Activated T-cell treated with anti-CD3 and anti-CD28 coated beads, Interleukin-2, amount 50 U/mL, for 72 hours (primary cell): ENCODE measurements around the gene MGAM2. TPM values are rescaled to one million over a fixed set of nuclear protein-coding genes. Genes with fewer than 3 reads are reported as not detected.
"Not testable (repeated sequence)": the region's sequence is repeated elsewhere in the genome, so short reads cannot be mapped to it uniquely, and the experiment has no call there.

Source experiments
- ATAC-seq, 2 donors: fragments of 150-1000 bp; cut with Tn5 transposase; replicated peaks in 1 of 2; 2 replicates each; pipeline ENCODE4 v1.10.0; 2021; ENCODE audit warnings: moderate library complexity in 2 of 2, mild to moderate bottlenecking in 1 of 2
- DNase-seq, 2 donors: peaks; one replicate each; pipeline ENCODE4 v3.0.0; 2021 to 2022; ENCODE audit warnings: mixed read lengths in 1 of 2
- H3K27ac Mint-ChIP-seq: one replicate; pipeline ENCODE4 v1.8.0; 2022; ENCODE audit warnings: mild to moderate bottlenecking, moderate library complexity, mixed read lengths
- H3K27me3 Mint-ChIP-seq: one replicate; pipeline ENCODE4 v1.8.0; 2022; ENCODE audit warnings: low read depth, mixed read lengths
- H3K36me3 Mint-ChIP-seq, 2 donors: one replicate each; pipeline ENCODE4 v1.8.0; 2022; ENCODE audit warnings: mixed read lengths in 2 of 2, mild to moderate bottlenecking in 1 of 2; ENCODE audit not compliant: insufficient read depth in 2 of 2
- H3K4me1 Mint-ChIP-seq: one replicate; pipeline ENCODE4 v1.8.0; 2022; ENCODE audit warnings: low read depth, mixed read lengths
- H3K4me3 Mint-ChIP-seq, 2 donors: one replicate each; pipeline ENCODE4 v1.8.0; 2022; ENCODE audit warnings: mild to moderate bottlenecking in 2 of 2, mixed read lengths in 2 of 2, moderate library complexity in 2 of 2
- H3K9me3 Mint-ChIP-seq, 2 donors: one replicate each; pipeline ENCODE4 v1.8.0; 2022; ENCODE audit warnings: mixed read lengths in 2 of 2
- total RNA-seq, 2 donors: library from RNA; stranded (reverse); gene quantifications; one replicate each; pipeline ENCODE4 v1.2.3, GENCODE V29; 2022

The MGAM2 gene
- total RNA-seq, 2 donors from 2014 or later = 0.02 to 0.09 TPM

DNA sequence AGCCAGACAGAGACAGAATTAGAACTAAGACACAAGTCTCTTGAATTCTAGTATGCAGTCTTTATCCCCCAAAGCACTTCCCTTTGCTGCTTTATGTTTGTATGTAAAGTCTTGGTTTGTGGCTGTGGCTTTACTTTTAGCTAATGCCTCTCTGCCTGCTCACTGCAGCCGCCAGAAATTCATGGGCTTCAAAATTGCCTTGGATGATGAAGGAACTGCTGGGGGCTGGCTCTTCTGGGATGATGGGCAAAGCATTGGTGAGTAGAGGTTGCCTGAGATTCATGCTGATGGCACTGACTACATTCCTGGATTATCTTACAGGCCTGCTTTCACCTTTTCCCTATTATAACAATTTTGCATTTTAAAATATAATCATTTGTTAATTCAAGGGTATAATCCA is 10.9 kb upstream of the MGAM2 start:
- DNase-seq = no peak
- no peak for ATAC-seq
- Mint-ChIP-seq H3K27me3 (peaks cover 5% of the 10 kb centered on the region), H3K27ac (no peak overlapping the region), H3K4me3 (no peak overlapping the region), H3K36me3 (no peaks in the 10 kb centered on the region), H3K9me3 (no peaks in the 10 kb centered on the region), H3K4me1 (no peaks in the 10 kb centered on the region)

- not testable (repeated sequence) for H3K9me3 Mint-ChIP-seq, H3K27me3 Mint-ChIP-seq, ATAC-seq, H3K36me3 Mint-ChIP-seq, DNase-seq, H3K4me1 Mint-ChIP-seq, H3K27ac Mint-ChIP-seq, H3K4me3 Mint-ChIP-seq
Measured at GRCh38 chr7:142101794-142102193, 9.7 kb upstream of the MGAM2 start.

DNA sequence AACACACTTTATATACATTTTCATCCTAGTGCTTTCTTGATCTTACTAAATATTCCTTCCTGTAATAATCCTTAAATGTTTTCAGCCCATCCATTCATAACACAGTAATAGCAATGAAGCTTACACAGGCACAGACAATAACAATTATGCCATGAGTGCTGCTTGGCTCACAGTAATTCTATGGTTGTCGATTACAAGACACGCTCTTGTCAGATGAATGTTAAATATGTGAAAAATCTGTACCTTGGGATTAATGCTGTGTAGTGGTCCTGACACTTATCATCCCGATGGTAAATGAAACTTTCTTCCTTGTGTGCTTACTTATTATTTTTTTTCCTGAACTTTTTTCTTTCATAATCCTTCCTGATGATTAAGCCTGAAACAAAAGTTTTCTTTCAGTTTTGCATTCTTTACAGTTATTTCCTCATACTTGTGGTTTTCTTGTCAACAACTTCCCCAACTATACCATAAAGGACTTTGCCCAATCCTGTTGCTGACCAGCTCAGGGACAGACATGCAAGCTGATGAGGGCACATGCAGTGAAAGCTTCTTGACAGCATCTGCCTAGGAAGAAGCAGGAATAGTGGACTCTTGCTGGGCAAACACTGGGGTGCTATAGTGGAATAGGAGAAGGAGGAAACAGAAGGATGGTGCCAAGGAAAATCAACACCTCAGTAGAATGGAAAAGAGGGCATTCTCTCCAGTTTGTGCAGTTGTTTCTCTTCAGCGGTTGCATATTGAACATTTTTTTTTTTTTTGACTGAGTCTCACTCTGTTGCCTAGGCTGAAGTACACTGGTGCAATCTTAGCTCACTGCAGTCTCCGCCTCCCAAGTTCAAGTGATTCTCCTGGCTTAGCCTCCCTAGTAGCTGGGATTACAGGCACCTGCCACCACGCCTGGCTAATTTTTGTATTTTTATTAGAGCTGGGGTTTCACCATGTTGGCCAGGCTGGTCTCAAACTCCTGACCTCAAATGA is 6.7 kb upstream of the MGAM2 start:
- Mint-ChIP-seq H3K36me3 (no peaks in the 10 kb centered on the region), H3K4me3 (no peak overlapping the region)

GRCh38 chr7:142108728-142109505 is 2.6 kb upstream of the MGAM2 start:
- no peak for ATAC-seq
- Mint-ChIP-seq H3K27me3 (peaks cover 4% of the 10 kb centered on the region), H3K9me3 (no peaks in the 10 kb centered on the region), H3K4me3 (no peak overlapping the region), H3K4me1 (no peaks in the 10 kb centered on the region), H3K27ac (no peak overlapping the region), H3K36me3 (no peaks in the 10 kb centered on the region)
- no peak for DNase-seq

More for the DNA sequence above, 6.7 kb upstream of the MGAM2 start:
- Mint-ChIP-seq H3K9me3 (no peaks in the 10 kb centered on the region), H3K4me1 (no peaks in the 10 kb centered on the region), H3K27ac (no peak overlapping the region), H3K27me3 (peaks cover 10% of the 10 kb centered on the region)
- DNase-seq (no peak), ATAC-seq (no peak)

GRCh38 chr7:142110098-142110497 is 1.4 kb upstream of the MGAM2 start:
- ATAC-seq = no peak
- no peaks in the 10 kb centered on the region for H3K9me3 Mint-ChIP-seq

DNA sequence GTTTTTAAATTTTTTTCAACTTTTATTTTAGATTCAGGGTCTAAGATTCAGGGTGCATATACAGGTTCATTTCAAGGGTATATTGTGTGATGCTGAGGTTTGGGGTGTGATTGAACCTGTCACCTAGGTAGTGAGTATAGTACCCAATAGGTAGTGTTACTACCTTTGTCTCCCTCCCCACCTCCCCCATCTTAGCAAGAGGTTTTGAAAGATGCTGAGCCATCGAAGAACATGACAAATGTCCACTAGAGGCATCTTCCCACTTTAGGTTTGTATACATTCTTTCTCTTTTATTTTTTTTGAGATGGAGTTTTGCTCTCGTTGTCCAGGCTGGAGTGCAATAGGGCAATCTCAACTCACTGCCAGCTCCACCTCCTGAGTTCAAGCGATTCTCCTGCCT is 880 bp upstream of the MGAM2 start:
- ATAC-seq (no peak), DNase-seq (no peak)
- Mint-ChIP-seq H3K4me3 (no peak overlapping the region), H3K9me3 (no peaks in the 10 kb centered on the region), H3K36me3 (no peaks in the 10 kb centered on the region), H3K27me3 (peaks cover 4% of the 10 kb centered on the region), H3K4me1 (no peaks in the 10 kb centered on the region), H3K27ac (no peak overlapping the region)

More at GRCh38 chr7:142110098-142110497, 1.4 kb upstream of the MGAM2 start:
- no peak overlapping the region for H3K27ac Mint-ChIP-seq
- no peak for DNase-seq
- H3K27me3 Mint-ChIP-seq = peaks cover 4% of the 10 kb centered on the region
- no peaks in the 10 kb centered on the region for H3K36me3 Mint-ChIP-seq
- no peaks in the 10 kb centered on the region for H3K4me1 Mint-ChIP-seq
- H3K4me3 Mint-ChIP-seq = no peak overlapping the region

GRCh38 chr7:142112086-142112485 is 568 bp downstream of the MGAM2 start:
- Mint-ChIP-seq H3K27ac (no peak overlapping the region), H3K27me3 (peaks cover 4% of the 10 kb centered on the region), H3K4me3 (no peak overlapping the region), H3K36me3 (no peaks in the 10 kb centered on the region), H3K4me1 (no peaks in the 10 kb centered on the region), H3K9me3 (no peaks in the 10 kb centered on the region)
- ATAC-seq = no peak
- no peak for DNase-seq

GRCh38 chr7:142114207-142114606 is 2.7 kb downstream of the MGAM2 start:
- H3K27ac Mint-ChIP-seq = no peak overlapping the region
- H3K27me3 Mint-ChIP-seq = no peaks in the 10 kb centered on the region
- no peak for DNase-seq

DNA sequence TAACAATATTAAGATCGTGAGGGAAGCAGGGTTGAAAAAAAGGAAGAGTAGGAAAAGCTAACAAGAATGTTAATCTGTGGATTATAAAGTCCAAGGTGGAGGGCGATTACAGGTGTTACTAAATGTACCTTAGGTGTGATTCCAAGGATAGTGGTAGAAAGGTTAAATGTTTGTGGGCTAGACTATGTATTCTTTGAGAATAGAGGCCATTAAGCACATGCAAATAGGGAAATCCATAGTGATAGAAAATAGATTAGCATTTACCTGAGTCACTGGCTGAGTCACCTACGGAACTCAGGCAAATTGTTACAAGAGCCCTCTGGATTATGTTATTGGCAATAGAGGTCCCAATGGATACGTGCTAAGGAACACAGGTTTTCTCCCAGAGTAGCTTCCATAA is 9.0 kb downstream of the MGAM2 start:
- no peak for ATAC-seq
- Mint-ChIP-seq H3K9me3 (no peaks in the 10 kb centered on the region), H3K27ac (no peak overlapping the region), H3K4me1 (no peaks in the 10 kb centered on the region), H3K27me3 (no peaks in the 10 kb centered on the region), H3K4me3 (no peak overlapping the region), H3K36me3 (no peaks in the 10 kb centered on the region)
- no peak for DNase-seq

More at GRCh38 chr7:142114207-142114606, 2.7 kb downstream of the MGAM2 start:
- ATAC-seq = no peak
- H3K4me1 Mint-ChIP-seq = no peaks in the 10 kb centered on the region
- no peaks in the 10 kb centered on the region for H3K9me3 Mint-ChIP-seq
- no peaks in the 10 kb centered on the region for H3K36me3 Mint-ChIP-seq
- H3K4me3 Mint-ChIP-seq = no peak overlapping the region

- Mint-ChIP-seq H3K4me1 (no peaks in the 10 kb centered on the region), H3K36me3 (no peaks in the 10 kb centered on the region), H3K4me3 (no peak overlapping the region), H3K9me3 (no peaks in the 10 kb centered on the region), H3K27ac (no peak overlapping the region), H3K27me3 (no peaks in the 10 kb centered on the region)
- DNase-seq (no peak), ATAC-seq (no peak)
Measured at GRCh38 chr7:142123184-142123583, 11.7 kb downstream of the MGAM2 start.

DNA sequence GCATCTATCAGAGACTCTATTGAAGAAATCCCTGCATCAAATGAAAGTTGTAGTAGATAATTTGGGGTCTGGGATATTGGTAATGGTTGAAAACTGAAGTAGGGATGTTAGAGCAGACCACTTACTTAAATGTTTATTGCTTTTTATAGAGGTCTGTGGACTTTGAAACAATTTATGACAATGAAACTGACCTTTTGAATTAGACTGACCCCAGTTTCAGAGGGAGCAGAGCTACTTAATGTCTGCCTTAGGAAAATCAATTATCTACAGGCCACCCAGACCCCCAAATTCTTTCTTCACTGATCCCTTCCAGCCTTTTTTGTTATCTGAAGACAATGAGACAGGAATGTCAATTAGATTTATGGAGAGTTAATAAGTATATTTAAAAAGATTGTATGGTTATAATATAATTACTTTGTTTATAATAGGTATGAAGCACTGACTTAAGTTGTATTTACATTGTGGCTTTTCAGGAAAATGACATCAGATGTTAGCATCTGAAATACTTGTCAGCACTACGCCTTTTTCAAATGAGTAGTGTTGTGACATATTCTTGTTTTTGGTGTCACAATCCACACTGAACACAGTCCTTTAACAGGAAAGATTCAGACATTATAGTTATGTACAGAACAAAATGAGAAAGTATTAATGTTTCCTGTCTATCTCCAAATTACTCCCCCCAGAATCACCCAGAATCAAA is 13.9 kb downstream of the MGAM2 start:
- no peak overlapping the region for H3K27ac Mint-ChIP-seq
- H3K4me1 Mint-ChIP-seq = no peaks in the 10 kb centered on the region
- ATAC-seq = no peak
- H3K36me3 Mint-ChIP-seq = no peaks in the 10 kb centered on the region
- no peaks in the 10 kb centered on the region for H3K9me3 Mint-ChIP-seq
- DNase-seq = no peak
- no peak overlapping the region for H3K4me3 Mint-ChIP-seq
- H3K27me3 Mint-ChIP-seq = no peaks in the 10 kb centered on the region

DNA sequence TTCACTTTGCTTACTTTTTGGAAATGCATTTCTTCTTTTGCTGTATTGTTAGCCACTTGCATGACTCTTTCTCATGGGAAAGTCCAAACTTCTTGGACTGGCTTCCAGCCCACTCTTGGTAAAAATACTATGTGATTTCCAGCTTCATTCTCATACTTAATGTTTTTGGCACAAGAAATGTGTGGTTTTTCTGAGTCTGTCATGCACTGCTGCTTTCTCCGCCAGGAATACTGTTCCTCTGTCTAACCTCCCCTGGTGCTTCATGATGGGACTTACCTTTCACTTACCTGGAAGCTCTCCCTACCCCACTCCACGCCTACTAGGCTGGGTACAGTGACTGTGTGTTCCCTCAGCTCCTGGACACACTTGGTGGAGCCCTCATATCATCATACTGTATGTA is 18.7 kb downstream of the MGAM2 start:
- H3K4me1 Mint-ChIP-seq = no peaks in the 10 kb centered on the region
- H3K27ac Mint-ChIP-seq = no peak overlapping the region
- H3K9me3 Mint-ChIP-seq = no peaks in the 10 kb centered on the region
- DNase-seq (no peak), ATAC-seq (no peak)
- H3K4me3 Mint-ChIP-seq = no peak overlapping the region
- H3K27me3 Mint-ChIP-seq = no peaks in the 10 kb centered on the region
- H3K36me3 Mint-ChIP-seq = no peaks in the 10 kb centered on the region
